Dendritic cell treated with granulocyte-macrophage colony-stimulating factor and Interleukin-4, amounts not matched to agents 40 ng/mL and 50 ng/mL, for 4 days (primary cell): Measurements from ENCODE around the gene GIPC2.
A peak's percentile ranks its signal among the peaks of the same experiment; 100 is the strongest.
"Not testable (repeated sequence)": the region's sequence is repeated elsewhere in the genome, so short reads cannot be mapped to it uniquely, and the experiment has no call there.

Source experiments
- H3K27ac Mint-ChIP-seq: one replicate; pipeline ENCODE4 v1.8.0; 2022; ENCODE audit warnings: mild to moderate bottlenecking, mixed read lengths
- H3K27me3 Mint-ChIP-seq: one replicate; pipeline ENCODE4 v1.8.0; 2022; ENCODE audit warnings: mild to moderate bottlenecking, mixed read lengths
- H3K36me3 Mint-ChIP-seq: one replicate; pipeline ENCODE4 v1.8.0; 2022; ENCODE audit warnings: low read depth, mixed read lengths
- H3K4me1 Mint-ChIP-seq: one replicate; pipeline ENCODE4 v1.8.0; 2022; ENCODE audit warnings: low read depth, mixed read lengths
- H3K4me3 Mint-ChIP-seq: one replicate; pipeline ENCODE4 v1.8.0; 2022; ENCODE audit warnings: mild to moderate bottlenecking, moderate library complexity, mixed read lengths
- H3K9me3 Mint-ChIP-seq: one replicate; pipeline ENCODE4 v1.8.0; 2022; ENCODE audit warnings: mixed read lengths
- intact Hi-C: fragments of 100-400 bp; cut with micrococcal nuclease; formaldehyde crosslinking; loops from one replicate; pipeline ENCODE4 v1.15.0; 2022

The GIPC2 gene

GRCh38 chr1:78045926-78046778, at the start of gene GIPC2:
Gene GIPC2 (plus strand): TSS chr1:78045966. CDS start chr1:78046095, 129 bp downstream.
- intact Hi-C loops = loop anchor here (2.0 kb wide), 1 partner anchor 13 kb away; no protein-coding TSS in a partner anchor
- H3K27ac Mint-ChIP-seq = no peak within 1 kb of the TSS
- peaks cover 20% of the 10 kb centered on the region for H3K4me1 Mint-ChIP-seq
- H3K9me3 Mint-ChIP-seq = no peaks in the 10 kb centered on the region
- no peaks in the 10 kb centered on the region for H3K36me3 Mint-ChIP-seq
- peaks cover 58% of the 10 kb centered on the region for H3K27me3 Mint-ChIP-seq
- H3K4me3 Mint-ChIP-seq = peak within 1 kb of the TSS; percentile 71

GRCh38 chr1:77996734-77997133, 49.0 kb upstream of the GIPC2 start:
- H3K9me3 Mint-ChIP-seq = no peaks in the 10 kb centered on the region
- H3K36me3 Mint-ChIP-seq = peaks cover 16% of the 10 kb centered on the region
- H3K27me3 Mint-ChIP-seq = no peaks in the 10 kb centered on the region
- H3K27ac Mint-ChIP-seq = no peak overlapping the region
- no peaks in the 10 kb centered on the region for H3K4me1 Mint-ChIP-seq
- intact Hi-C loops = no loop called here
- no peak overlapping the region for H3K4me3 Mint-ChIP-seq

- H3K4me1 Mint-ChIP-seq, H3K4me3 Mint-ChIP-seq, H3K27ac Mint-ChIP-seq, intact Hi-C loops, H3K27me3 Mint-ChIP-seq, H3K9me3 Mint-ChIP-seq: not testable (repeated sequence)
- H3K36me3 Mint-ChIP-seq = peaks cover 21% of the 10 kb centered on the region
These were observed 45.2 kb upstream of the GIPC2 start for GRCh38 chr1:78000536-78000935.

- Mint-ChIP-seq H3K27ac (peak overlapping the region; percentile 96), H3K9me3 (no peaks in the 10 kb centered on the region), H3K36me3 (peaks cover 10% of the 10 kb centered on the region), H3K27me3 (no peaks in the 10 kb centered on the region), H3K4me3 (peak overlapping the region; percentile 30), H3K4me1 (peaks cover 15% of the 10 kb centered on the region)
- intact Hi-C loops = no loop called here
These were observed 42.6 kb upstream of the GIPC2 start for GRCh38 chr1:78003070-78003746.

GRCh38 chr1:78003882-78004718, 41.7 kb upstream of the GIPC2 start:
- peaks cover 9% of the 10 kb centered on the region for H3K36me3 Mint-ChIP-seq

GRCh38 chr1:78004719-78005447, 40.9 kb upstream of the GIPC2 start, which contains the start of gene DNAJB4:
Gene DNAJB4 (plus strand): TSS chr1:78004939. CDS start chr1:78005111, 172 bp downstream.
- peak within 1 kb of the TSS; percentile 91 for H3K4me3 Mint-ChIP-seq
- intact Hi-C loops = loop anchor here (1.0 to 5.0 kb wide), 2 partner anchors 26 to 107 kb away; partner anchors contain the start of gene FUBP1
- H3K9me3 Mint-ChIP-seq = no peaks in the 10 kb centered on the region
- H3K36me3 Mint-ChIP-seq = peaks cover 9% of the 10 kb centered on the region
- H3K27ac Mint-ChIP-seq = peak within 1 kb of the TSS; percentile 96
- no peaks in the 10 kb centered on the region for H3K27me3 Mint-ChIP-seq
- peaks cover 15% of the 10 kb centered on the region for H3K4me1 Mint-ChIP-seq

More at GRCh38 chr1:78003882-78004718, 41.7 kb upstream of the GIPC2 start:
- peak overlapping the region; percentile 91 for H3K4me3 Mint-ChIP-seq
- peaks cover 15% of the 10 kb centered on the region for H3K4me1 Mint-ChIP-seq
- H3K27ac Mint-ChIP-seq = peak overlapping the region; percentile 96
- no peaks in the 10 kb centered on the region for H3K27me3 Mint-ChIP-seq
- no peaks in the 10 kb centered on the region for H3K9me3 Mint-ChIP-seq
- intact Hi-C loops = loop anchor here (1.0 kb wide), 1 partner anchor 25 kb away; the partner anchor contains the start of gene FUBP1

- peaks cover 15% of the 10 kb centered on the region for H3K4me1 Mint-ChIP-seq
- H3K9me3 Mint-ChIP-seq = no peaks in the 10 kb centered on the region
These were observed 40.4 kb upstream of the GIPC2 start for GRCh38 chr1:78005448-78005722.

GRCh38 chr1:78005755-78006154, 40.0 kb upstream of the GIPC2 start:
- Mint-ChIP-seq H3K27ac (peak overlapping the region; percentile 96), H3K36me3 (peaks cover 9% of the 10 kb centered on the region), H3K9me3 (no peaks in the 10 kb centered on the region), H3K4me3 (peak overlapping the region; percentile 57), H3K4me1 (peaks cover 15% of the 10 kb centered on the region), H3K27me3 (no peaks in the 10 kb centered on the region)
- intact Hi-C loops = loop anchor here (5.0 kb wide), 1 partner anchor 107 kb away; no protein-coding TSS in a partner anchor

More at GRCh38 chr1:78005448-78005722, 40.4 kb upstream of the GIPC2 start:
- no peaks in the 10 kb centered on the region for H3K27me3 Mint-ChIP-seq
- peak overlapping the region; percentile 91 for H3K4me3 Mint-ChIP-seq
- peaks cover 9% of the 10 kb centered on the region for H3K36me3 Mint-ChIP-seq
- intact Hi-C loops = loop anchor here (5.0 kb wide), 1 partner anchor 107 kb away; no protein-coding TSS in a partner anchor
- H3K27ac Mint-ChIP-seq = peak overlapping the region; percentile 96

GRCh38 chr1:78006521-78006920, 39.2 kb upstream of the GIPC2 start:
- H3K9me3 Mint-ChIP-seq = no peaks in the 10 kb centered on the region
- peaks cover 15% of the 10 kb centered on the region for H3K4me1 Mint-ChIP-seq
- H3K4me3 Mint-ChIP-seq = peak overlapping the region; percentile 32
- no peaks in the 10 kb centered on the region for H3K27me3 Mint-ChIP-seq
- H3K27ac Mint-ChIP-seq = no peak overlapping the region
- peaks cover 9% of the 10 kb centered on the region for H3K36me3 Mint-ChIP-seq
- intact Hi-C loops = loop anchor here (5.0 kb wide), 1 partner anchor 106 kb away; no protein-coding TSS in a partner anchor

- intact Hi-C loops = loop anchor here (5.0 kb wide), 1 partner anchor 104 kb away; no protein-coding TSS in a partner anchor
- H3K4me3 Mint-ChIP-seq = no peak overlapping the region
These were observed 38.0 kb upstream of the GIPC2 start for GRCh38 chr1:78007677-78008341.

GRCh38 chr1:78009276-78009675, 36.5 kb upstream of the GIPC2 start:
- H3K36me3 Mint-ChIP-seq = peaks cover 22% of the 10 kb centered on the region
- intact Hi-C loops = loop anchor here (5.0 kb wide), 1 partner anchor 103 kb away; no protein-coding TSS in a partner anchor
- H3K4me1 Mint-ChIP-seq = peaks cover 5% of the 10 kb centered on the region
- H3K27me3 Mint-ChIP-seq = no peaks in the 10 kb centered on the region
- H3K4me3 Mint-ChIP-seq = no peak overlapping the region
- no peaks in the 10 kb centered on the region for H3K9me3 Mint-ChIP-seq
- no peak overlapping the region for H3K27ac Mint-ChIP-seq

More at GRCh38 chr1:78007677-78008341, 38.0 kb upstream of the GIPC2 start:
- no peak overlapping the region for H3K27ac Mint-ChIP-seq
- H3K9me3 Mint-ChIP-seq = no peaks in the 10 kb centered on the region
- peaks cover 10% of the 10 kb centered on the region for H3K4me1 Mint-ChIP-seq
- H3K36me3 Mint-ChIP-seq = peaks cover 14% of the 10 kb centered on the region
- no peaks in the 10 kb centered on the region for H3K27me3 Mint-ChIP-seq

- intact Hi-C loops = loop anchor here (5.0 kb wide), 1 partner anchor 102 kb away; no protein-coding TSS in a partner anchor
- Mint-ChIP-seq H3K4me3 (no peak overlapping the region), H3K9me3 (no peaks in the 10 kb centered on the region), H3K27ac (no peak overlapping the region), H3K36me3 (peaks cover 20% of the 10 kb centered on the region), H3K4me1 (peaks cover 5% of the 10 kb centered on the region), H3K27me3 (no peaks in the 10 kb centered on the region)
These were observed 35.9 kb upstream of the GIPC2 start for GRCh38 chr1:78009836-78010235.
